HG03378 (cell line): ENCODE data around the gene EIF2D.
"Not testable (repeated sequence)": the region's sequence is repeated elsewhere in the genome, so short reads cannot be mapped to it uniquely, and the experiment has no call there.

Experiments used
- ATAC-seq: cut with Tn5 transposase; IDR thresholded peaks from one replicate; pipeline ENCODE4 v1.9.1; 2021; ENCODE audit warnings: mild to moderate bottlenecking, moderate library complexity; ENCODE audit not compliant: unreplicated experiment

The EIF2D gene

DNA sequence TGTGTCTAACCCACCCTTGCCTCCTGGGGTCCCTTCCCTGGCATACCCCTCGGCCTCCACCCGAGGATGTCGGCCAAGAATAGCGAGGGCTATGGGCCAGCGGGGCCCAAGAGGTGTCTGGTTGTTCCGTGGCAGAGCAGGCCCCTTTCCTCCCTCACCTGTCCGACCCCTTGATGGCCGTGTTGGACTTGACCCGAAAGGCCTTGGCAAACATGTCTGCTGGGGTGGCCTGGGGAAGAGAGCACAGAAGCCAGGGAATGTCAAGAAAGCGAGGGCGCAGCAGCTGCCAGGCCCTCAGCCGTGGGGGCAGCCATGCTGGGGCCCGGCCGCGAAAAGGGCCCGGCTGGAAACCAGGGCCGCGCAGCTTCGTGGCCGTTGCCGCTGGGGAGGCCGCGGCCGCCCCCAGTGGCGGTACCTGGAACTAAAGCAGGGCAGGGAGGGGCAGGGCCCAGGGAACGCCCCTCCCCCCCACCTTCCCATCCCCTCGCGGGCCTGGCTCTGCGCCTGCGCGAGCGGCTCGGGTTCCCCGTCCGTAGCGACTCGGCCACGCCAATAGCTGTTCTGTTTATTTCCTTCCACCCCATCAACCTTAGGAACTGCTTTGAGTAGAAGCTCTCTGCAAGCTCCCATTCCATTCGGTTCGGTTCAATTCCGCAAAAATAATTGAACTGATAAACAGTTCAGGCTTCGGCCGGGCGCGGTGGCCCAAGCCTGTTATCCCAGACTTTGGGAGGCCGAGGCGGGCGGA is at the start of gene EIF2D:
TSS of gene EIF2D (minus strand) at position 337 of the 748 bp plus-strand sequence. CDS start at position 214, 123 bp downstream.
- peak; percentile 62 for ATAC-seq

- ATAC-seq, result no peak
Measured at GRCh38 chr1:206661161-206661820, 49.0 kb upstream of the EIF2D start.

DNA sequence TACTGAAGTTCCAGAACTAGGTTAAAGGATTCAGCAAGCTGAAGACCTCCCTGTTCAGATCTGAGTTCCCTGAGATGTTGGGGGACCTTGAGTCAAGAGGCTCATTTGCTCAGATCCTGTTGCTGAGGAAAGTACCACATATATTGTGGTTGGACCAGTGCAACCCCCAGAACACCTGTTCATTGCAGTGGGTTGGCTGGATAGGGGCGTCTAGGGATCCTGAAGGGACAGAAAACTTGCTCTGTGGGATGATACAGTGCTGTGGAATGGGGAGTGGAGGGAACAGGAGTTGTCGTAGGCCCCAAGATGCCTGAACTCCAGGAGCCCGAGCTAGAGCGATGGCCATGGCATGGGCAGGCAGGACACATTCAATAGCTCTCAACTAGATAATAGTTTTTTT is 47.9 kb upstream of the EIF2D start:
- ATAC-seq, result no peak

DNA sequence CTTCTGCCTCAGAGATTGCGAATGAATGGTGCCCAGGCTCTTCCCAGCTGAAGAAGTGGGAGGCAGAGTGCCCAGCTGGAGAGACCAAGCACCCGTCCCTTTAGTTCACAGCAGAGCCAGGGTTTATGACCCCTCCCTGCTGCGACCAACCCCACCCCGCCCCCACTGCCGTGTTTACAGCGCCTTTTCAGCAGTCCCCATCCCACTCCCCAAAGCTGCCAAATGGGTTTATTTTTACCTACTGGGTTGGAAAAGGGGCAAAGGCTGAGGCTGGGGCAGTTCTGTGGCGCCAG is 46.7 kb upstream of the EIF2D start:
- no peak for ATAC-seq

DNA sequence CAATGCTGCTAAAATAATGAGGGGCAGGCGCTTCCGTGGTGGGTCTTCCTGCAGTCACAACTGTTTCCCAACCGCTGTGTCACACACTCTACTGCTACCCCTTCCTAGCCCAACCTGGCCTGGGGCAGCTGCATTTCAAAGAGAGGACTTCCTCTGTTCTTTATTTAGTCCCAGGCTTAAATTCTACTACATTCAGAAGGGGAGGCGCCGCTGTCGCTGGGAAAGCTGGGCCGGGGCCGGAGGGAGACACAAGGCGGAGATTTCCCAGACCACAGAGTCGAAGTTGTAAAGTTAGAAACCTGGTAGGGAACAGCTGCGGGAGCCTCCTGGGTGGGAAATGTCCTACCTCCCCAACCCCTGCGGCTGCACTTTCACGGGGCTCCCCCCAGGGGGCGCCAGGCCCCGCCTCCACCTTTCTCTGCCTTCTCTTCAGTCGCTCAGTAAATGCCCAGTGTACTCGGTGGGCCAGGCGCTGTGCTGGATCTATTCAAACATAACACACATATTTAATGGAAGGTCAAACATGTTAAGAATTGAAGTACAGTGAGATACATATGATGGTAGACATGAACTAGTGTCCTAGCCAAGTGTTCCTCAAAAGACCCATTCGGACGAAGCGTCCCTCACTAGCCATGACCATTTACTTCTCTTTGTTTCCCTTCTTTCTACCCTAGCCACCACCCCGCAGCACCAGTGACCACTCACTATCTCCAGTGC is 46.2 kb upstream of the EIF2D start:
- ATAC-seq, result no peak

- ATAC-seq, result no peak
Measured at GRCh38 chr1:206657751-206658150, 45.5 kb upstream of the EIF2D start.

- ATAC-seq, result no peak
Measured at GRCh38 chr1:206656936-206657335, 44.7 kb upstream of the EIF2D start.

GRCh38 chr1:206655471-206655882 is 43.2 kb upstream of the EIF2D start:
- ATAC-seq, result no peak

GRCh38 chr1:206654828-206655227 is 42.6 kb upstream of the EIF2D start:
- no peak for ATAC-seq

DNA sequence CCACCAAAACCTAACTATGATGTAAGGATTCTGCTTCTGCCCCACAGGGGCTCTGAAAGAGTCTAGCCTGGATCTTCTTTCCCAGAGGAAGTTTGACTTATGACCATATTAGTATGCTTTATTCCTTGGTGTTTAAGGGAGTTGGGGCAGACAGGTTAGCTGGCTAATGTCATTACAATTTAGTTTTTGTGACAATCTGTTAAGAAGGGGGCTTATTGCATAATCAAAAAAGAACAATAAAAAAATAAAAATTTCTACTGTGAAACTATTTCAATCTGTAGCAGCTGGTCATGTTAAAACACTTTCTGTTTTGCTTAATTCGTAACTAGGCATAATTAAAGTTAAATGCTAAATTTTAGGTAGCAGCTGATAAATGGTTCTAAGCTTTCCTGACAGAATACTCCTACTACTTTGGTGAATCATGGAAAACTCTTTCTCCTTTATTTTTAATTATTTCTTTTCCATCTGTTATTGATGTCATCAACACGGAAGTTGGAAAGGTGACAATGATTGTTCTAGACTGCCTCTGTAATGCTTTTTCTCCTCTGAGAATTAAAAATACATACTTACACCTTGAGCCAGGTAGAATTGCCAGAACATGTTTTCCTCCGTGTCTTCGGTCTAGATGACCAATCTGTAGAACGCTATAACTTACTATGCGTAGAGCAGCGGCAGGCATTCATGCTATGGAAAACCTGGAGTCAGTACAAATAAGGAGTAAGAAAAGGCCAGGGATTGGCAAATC is 41.6 kb upstream of the EIF2D start:
- no peak for ATAC-seq

DNA sequence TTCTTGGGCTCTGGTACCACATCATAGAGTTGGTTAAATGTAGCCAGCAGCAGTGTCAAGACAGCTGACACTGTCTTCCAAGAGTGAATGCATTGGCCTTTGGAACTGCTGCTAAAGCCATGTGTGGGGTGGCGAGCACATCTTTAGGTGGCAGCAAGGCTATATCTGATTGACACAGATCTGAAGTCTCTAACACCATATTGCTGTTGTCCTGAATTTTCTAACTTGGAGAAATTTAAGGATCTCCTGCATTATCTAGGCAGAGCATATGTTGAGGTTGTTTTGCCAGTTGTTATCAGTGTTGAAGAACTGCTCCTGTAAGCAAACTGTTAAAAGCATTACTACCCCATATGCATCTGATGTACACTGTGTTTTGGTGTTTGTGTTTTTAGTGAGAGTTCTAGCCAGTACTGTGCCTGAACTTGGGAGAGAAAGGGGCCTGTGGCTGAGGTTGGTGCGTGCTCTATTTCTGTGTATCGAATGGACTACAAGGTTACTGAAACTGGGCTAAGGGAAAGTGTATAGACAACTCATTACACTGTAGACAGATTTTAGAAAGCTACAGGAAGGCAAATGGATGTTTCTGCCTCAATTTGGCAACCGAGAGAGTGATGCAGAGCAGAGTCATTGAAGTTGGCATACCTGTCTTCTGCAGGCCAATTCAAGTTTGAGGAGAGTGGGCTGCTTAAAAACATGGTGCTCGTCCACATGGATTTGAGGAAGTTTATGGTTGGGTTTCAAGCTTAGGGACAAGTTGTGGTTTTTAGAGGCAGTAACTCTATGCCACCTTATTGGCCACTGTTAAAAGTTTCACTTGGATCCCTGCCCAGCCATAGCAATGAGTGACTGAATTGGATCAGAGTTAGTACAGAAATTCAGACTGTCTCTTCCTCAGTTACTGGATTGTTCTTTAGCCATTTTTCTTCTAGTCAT is 40.0 kb upstream of the EIF2D start:
- ATAC-seq, result no peak

GRCh38 chr1:206651014-206651413 is 38.7 kb upstream of the EIF2D start:
- ATAC-seq, result no peak

GRCh38 chr1:206649261-206649921 is 37.1 kb upstream of the EIF2D start:
- no peak for ATAC-seq

DNA sequence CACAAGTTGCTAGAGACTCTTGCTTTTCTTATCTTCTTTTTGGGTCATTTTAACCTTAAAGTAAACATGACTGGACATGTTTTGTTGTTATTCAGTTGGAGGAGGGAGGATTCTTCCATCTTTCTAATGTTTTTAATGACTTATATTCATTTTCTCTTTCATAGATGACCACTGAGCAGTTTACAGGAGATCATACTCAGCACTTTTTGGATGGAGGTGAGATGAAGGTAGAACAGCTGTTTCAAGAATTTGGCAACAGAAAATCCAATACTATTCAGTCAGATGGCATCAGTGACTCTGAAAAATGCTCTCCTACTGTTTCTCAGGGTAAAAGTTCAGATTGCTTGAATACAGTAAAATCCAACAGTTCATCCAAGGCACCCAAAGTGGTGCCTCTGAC is 35.0 kb upstream of the EIF2D start:
- no peak for ATAC-seq

DNA sequence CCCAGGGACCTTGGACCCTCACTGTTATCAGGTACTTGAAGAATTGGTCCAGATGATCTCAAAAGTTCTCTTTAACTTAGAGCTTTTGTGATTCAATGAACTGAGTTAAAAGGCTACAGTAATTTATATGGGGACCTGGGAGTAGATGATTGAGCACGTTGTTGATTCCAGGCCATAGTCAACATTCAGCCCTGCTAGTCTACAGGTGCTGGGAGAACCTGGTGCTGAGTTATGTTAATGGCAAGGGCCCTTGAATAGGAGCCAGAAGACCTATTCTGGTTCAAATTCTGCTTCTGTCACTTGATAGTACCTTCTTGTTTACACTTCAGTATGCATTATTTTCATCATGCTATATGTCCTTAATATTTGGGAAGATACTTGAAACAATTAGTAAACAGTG is 34.2 kb upstream of the EIF2D start:
- ATAC-seq, result no peak

DNA sequence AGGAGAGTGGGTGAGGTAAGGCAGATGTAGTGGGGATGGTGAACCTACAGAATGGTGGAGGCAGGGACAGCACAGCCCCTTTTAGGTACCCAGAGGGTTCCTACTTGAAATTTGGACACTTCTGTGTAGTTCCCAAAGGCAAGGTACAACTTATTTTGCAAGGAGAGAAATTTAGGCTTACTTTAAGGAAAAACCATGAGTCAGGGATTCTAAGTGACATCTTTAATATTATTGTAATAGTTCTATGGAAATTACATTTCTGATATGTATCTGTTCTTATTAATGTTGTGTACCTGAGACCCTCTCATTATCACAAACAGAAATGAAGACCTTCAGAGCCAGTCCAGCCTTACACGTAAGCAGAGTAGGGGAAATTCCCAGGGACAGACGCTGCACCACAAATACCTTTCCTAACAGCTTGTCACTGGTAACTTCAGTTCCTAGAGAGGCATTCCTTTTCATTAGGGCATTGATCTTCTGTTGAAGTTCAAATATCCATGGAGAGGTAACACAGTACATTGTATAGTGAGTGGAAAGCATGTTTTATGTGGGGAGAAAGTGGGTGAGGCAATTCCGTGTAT is 30.9 kb upstream of the EIF2D start:
- no peak for ATAC-seq

DNA sequence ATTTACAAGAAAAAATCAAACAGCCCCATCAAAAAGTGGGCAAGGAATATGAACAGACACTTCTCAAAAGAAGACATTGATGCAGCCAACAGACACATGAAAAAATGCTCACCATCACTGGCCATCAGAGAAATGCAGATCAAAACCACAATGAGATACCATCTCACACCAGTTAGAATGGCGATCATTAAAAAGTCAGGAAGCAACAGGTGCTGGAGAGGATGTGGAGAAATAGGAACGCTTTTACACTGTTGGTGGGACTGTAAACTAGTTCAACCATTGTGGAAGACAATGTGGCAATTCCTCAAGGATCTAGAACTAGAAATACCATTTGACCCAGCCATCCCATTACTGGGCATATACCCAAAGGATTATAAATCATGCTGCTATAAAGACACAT is 29.8 kb upstream of the EIF2D start:
- not testable (repeated sequence) for ATAC-seq

DNA sequence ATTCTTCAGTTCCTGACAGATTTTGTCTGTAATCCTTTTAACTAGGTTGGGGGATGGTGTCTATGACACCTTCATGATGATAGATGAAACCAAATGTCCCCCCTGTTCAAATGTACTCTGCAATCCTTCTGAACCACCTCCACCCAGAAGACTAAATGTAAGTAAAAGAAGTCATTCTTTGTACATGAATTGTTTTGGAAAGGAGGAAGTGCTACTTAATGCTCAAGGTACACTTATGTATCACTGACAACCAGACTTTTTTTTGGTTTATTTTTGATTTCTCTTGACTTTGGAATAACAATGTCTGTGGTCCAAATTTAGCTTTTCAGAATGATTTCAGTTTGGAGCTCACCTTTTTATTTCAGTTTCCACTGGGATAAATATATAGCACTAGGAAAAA is 25.3 kb upstream of the EIF2D start:
- ATAC-seq, result no peak

- no peak for ATAC-seq
Measured at GRCh38 chr1:206636671-206637070, 24.4 kb upstream of the EIF2D start.

- ATAC-seq, result no peak
Measured at GRCh38 chr1:206635978-206636345, 23.7 kb upstream of the EIF2D start.
